Stimulated activated CD8-positive, alpha-beta memory T cell treated with anti-CD3 and anti-CD28 coated beads, Interleukin-15, amount 100 ng/mL, for 1 hour (primary cell): ENCODE results near the gene KIAA1614.

Experiments
- DNase-seq: peaks from one replicate; pipeline ENCODE4 v3.0.0-alpha.2; 2020; ENCODE audit warnings: low read depth

Gene KIAA1614

GRCh38 chr1:180925471-180926051 is 12.9 kb downstream of the KIAA1614 start:
- DNase-seq: no peak

- no peak for DNase-seq
Observed at GRCh38 chr1:180926164-180926981, 13.7 kb downstream of the KIAA1614 start.

DNA sequence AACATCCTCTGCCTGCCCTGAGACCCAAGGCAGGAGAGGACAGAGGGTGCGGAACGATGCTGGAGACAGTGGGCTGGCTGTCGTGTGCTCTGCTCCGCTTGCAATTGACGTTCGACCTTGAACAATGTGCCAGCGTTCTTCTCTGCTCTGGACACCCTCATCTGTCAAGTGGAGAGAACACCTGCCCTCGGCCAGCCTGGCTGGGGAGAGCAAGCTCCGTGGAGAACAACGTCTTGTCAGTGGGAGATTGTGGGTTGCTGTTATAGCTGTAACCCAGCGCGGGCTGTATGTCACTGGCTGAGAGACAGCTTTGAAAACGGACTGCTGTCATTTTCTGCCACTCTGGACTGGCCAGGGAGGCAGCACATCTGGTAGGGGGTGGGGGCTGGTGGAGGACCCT is 14.7 kb downstream of the KIAA1614 start:
- no peak for DNase-seq

DNA sequence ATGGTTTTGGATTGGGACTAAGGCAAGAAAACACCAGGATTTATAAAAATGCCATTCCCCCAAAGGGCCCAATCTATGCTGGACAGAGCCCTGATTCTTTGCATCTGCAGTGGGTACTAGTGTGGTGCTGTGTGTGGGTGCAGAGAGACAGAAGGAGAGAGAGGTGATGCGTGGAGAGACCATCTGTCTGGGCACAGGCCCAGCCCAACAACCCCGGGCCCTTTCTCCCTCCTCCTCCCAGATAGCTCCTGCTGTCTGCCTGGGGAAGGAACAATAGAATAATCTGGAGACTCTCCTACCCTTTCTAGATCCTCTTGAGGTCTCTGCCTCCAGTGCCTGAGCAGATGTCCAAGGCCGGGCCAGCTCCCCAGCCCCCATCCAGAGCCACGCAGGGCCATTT is 15.1 kb downstream of the KIAA1614 start:
- no peak for DNase-seq

GRCh38 chr1:180928331-180929230 is 15.9 kb downstream of the KIAA1614 start:
- no peak for DNase-seq

GRCh38 chr1:180929389-180929788 is 16.7 kb downstream of the KIAA1614 start:
- no peak for DNase-seq

- DNase-seq: no peak
Observed at GRCh38 chr1:180930687-180931086, 18.0 kb downstream of the KIAA1614 start.

GRCh38 chr1:180931529-180931928 is 18.8 kb downstream of the KIAA1614 start:
- no peak for DNase-seq

- no peak for DNase-seq
Observed at GRCh38 chr1:180932378-180932777, 19.7 kb downstream of the KIAA1614 start.

GRCh38 chr1:180933141-180933540 is 20.4 kb downstream of the KIAA1614 start:
- DNase-seq: no peak

DNA sequence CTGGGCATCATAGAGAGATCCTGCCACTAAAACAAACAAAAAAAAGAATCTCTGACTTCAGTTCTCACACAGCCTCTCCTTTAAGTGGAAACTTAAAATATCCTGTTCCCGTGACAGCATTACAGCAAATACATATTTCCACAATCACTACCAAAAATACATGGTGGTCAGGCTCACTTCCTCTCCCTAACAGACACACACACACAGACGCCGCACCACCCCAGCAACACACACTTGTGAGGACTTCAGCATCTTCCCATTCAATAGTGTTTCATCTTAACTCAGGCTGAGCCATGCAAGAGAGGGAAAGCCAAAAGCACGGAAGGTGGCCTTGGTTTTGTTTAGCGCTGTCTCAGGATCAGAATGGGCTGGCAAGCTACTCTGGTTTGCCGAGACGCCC is 21.9 kb downstream of the KIAA1614 start:
- DNase-seq: no peak

- DNase-seq: no peak
Observed at GRCh38 chr1:180935326-180936109, 22.8 kb downstream of the KIAA1614 start.

DNA sequence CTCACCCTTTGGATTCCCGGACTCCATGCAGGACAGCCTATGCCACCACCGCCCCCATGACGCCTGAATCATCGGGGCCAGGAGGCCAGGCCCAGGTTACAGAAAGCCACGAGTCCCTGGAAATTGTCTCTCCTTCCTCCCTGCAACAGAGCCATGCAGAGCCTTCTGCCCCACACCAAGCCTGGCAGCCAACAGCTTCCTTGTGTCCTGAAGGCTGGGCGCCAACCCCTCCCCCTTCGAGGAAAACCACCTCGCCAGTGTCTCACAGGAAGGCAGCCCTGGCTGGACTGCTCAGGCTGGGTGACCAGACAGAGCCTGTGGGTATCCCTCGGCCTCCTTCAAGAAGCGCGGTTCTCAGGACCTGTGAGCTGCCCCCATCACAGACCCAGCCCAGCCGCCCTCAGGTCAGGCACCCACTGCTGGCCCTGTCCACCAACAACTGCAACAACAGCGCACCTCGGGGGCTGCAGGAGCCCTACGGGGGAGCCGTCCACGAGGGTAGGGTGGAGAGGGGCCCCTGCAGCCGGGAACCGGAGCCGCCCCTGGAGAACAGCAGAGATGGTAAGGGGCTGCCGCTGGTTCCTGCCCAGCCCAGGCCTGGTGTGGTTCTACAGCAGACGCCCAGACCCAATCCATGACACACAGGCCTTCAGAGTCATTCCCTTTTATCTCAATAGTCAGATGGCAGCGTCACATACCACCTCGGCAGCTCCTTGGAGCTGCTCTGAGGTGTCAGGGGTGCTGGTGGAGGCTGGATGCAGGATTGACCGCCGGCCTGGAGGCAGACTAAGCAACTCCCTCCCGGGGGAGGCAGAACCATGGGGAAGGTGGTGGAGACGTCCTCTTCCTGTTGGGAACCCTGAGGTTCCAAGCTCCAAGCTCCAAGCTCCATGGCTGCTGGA is 23.7 kb downstream of the KIAA1614 start:
- DNase-seq: no peak

GRCh38 chr1:180937012-180937372 is 24.3 kb downstream of the KIAA1614 start:
- no peak for DNase-seq

DNA sequence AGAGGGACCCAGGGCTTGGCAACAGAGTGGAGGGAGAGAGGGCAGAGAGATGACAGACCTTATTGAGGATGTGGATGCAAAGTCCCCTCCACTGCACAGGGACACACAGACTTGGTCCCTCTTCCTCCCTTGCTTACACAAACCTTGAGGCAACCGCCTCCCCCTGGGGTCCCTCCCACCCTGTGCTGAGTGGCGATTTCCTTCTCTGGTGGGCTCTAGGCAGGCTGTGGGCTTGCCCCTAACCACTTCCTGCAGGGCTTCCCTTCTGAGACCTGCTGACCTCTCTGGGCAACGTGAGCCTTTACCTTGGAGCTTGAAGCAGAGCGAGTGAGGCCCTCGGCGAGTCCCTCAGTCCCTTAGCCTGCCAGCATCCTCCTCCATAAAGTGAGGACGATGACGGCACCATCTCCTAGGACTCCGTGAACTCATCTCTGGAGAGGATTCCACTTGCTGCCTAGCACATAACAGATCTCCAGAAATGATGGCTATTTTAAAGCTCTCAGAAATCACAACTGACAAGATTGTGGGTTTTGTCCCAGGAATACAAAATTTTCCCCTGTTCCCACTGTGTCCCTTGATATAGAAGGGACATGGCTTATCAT is 25.0 kb downstream of the KIAA1614 start:
- no peak for DNase-seq

- no peak for DNase-seq
Observed at GRCh38 chr1:180939073-180939710, 26.5 kb downstream of the KIAA1614 start.

DNA sequence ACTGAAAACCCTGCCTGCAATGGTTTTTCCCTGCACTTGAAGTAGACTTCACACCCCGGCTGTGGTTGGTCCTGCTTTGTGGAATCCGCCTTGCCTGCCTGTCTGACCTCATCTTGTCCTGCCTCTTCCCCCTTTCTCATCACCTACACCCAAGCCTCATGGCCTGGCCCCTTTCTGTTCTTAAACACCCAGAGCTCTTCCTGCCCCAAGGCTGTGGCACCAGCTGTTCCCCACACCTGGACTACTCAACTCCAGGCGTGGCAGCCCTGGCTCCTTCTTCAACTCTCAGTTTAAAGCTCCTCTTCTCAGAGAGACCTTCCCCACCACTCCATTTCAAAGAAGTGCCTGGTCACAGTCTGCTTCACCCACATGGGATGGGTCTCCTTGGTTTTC is 27.0 kb downstream of the KIAA1614 start:
- no peak for DNase-seq

GRCh38 chr1:180940445-180940844 is 27.7 kb downstream of the KIAA1614 start:
- DNase-seq: no peak

DNA sequence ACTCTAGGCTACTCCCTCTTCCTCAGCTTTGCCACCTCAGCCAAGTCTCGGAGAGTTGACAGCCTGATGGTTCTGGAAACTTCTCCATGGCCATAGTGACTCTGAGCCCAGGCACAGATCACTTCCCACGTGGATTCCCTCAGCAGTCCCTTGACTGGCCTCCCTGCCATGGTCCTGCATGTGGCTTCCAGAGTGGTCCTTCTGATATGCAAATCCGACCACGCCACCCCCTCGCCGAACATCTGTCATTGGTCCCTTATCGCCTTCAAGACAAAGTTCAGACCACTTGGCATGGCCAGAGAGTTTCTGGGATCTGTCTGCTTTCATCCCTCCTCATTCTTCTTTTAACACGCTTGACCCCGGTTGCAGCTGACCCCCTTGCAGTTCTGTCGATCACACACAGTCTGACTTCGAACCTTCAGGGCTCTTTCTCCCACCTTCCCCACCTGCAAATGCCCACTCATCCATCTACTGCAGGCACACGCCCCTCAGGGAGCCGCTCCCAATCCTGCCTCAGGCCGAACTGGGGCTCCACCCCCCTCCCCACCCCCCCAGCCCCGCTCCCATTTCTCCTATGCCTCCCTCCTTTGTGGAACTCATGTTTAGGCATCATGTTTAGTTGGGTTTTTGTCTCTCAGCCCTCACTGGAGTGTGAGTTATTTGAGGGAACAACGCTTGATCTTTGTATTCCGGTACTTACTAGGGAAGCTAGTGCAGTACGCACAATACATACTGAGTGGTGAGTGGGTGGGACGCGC is 29.0 kb downstream of the KIAA1614 start:
- no peak for DNase-seq
